GM21529 (cell line): ENCODE measurements around the gene PRR29.
"Not testable (repeated sequence)": the region's sequence is repeated elsewhere in the genome, so short reads cannot be mapped to it uniquely, and the experiment has no call there.

Source experiments
- ATAC-seq: cut with Tn5 transposase; IDR thresholded peaks from one replicate; pipeline ENCODE4 v1.9.1; 2021; ENCODE audit not compliant: unreplicated experiment

The PRR29 gene

DNA sequence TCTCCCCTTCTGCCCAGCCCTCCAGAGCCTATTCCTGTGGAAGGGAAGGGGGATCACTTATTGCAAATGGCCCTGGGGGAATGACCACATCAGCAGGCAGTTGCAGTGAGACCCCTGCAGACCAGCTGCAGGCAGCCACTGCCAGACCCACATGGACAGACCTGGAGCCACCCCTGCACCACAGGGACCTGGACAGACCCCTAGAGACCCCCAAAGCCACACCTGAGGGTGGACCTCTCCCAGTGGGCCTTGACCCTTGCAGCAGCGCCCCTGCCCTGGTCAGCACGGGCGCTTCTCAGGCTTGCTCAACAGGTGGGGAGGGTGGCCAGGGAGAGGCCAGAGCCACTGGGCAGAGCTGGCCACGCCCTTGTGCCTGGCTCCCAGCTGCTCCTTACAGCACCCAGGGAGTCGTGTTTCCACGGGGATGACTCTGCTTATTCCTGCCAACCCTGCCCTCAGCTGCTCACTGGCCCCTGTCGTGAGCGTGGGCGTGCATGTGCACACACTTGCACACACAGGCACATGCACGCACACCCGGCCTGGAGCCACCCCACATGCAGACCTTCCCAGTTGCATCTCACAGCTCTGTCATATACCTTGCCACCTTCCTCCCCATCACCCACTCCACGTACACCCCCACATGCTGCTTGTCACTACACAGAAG, 24.1 kb upstream of the PRR29 start:
- ATAC-seq: no peak

- ATAC-seq: no peak
These were observed 23.5 kb upstream of the PRR29 start for GRCh38 chr17:63974594-63975192.

DNA sequence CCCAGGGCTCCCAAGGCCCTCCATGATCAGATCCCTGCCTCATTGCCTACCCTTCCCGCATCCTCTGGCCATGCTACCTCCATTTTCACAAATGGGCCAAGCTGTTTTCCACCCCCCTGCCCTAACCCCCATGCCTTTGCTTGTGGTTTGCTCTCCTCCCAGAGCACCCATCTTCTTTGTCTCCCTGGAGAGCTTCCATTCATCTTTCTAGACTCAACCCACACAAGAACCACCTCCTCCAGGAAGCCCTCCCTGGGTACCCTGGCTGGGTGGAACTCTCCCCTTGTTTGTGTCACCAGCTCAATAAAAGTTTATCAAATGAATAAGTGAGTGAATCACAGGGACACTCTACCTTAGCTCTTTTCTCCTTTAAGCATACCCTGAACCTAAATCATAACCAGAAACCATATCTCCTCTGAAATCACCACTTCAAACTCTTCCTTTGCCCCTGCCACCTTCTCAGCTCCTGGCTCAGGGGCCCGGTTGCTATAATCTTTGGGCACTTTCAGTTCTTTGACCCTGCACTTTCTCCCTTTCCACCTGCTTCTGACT, 22.5 kb upstream of the PRR29 start:
- no peak for ATAC-seq

DNA sequence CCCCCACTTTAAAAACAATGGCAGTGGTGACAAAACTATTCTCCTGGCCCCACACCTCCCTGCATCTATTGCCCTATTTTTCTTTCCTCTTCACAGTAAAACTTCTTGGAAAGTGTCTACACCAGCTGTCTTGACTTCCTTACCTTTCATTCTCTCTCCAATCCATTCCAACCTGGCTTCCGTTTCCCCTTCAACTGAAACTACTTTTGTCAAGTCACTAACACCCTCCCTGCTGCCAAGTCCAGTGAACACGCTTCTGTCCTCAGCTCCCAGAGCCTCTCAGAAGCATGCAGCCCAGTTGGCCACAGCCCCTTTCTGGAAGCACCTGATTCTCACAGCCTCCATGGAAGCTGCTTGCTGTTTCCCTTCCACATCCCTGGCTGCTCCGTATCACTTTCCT, 21.4 kb upstream of the PRR29 start:
- no peak for ATAC-seq

GRCh38 chr17:63978272-63979200, 19.6 kb upstream of the PRR29 start:
- ATAC-seq: no peak

- ATAC-seq: not testable (repeated sequence)
These were observed 15.5 kb upstream of the PRR29 start for GRCh38 chr17:63982641-63983040.

GRCh38 chr17:63983320-63983719, 14.8 kb upstream of the PRR29 start:
- ATAC-seq: no peak

DNA sequence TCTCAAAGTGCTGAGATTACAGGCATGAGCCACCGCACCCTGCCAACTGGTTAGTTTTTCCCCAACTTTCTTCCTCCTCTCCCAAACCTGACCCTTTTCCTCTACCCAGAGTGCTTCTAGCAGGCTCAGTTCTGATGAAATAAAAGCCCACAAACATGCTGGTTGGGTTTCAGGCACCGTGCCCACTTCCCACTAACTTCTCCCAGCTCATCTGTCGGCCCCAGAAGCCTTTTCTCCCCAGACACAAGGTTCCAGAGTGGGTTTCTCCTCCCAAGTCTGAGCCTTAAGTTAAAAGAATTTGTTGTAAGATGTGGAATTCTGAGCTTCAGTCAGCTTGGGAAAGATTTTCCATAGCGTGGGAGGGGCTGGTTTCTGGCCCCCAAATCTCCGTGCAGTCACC, 13.9 kb upstream of the PRR29 start:
- no peak for ATAC-seq

DNA sequence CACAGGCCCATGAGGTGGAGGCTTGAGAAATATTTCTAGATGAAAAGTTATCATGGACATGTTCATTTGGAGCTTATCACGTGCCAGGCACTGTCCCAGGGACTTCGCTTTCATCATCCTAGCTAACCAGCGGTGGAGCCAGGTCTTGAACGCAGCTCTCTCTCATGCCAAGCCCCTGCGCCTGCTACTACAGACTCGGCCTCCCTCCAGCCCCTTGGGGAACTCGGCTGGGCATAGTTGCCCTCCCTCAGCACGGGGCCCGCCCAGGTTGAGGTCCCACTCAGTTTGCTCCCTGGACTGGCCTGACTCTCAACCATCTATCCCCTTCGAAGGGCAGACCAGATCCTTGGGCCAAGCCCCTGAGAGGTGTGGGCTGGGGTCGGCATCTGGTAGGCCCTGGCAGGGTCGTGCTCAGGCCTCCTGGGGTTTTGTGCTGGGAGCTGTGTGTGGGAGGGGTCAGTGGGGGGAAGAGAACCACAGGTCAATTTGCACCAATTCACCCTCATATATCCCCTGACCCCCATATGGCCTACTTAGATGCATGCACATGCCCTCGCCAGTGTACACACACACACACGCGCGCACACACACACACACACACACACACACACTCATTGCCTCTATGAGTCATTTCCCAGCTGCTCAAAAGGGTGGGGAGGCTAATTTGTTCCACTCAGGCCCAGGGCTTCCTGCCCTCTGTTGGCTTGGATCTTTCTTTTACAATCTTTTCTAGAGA, 13.3 kb upstream of the PRR29 start:
- no peak for ATAC-seq

DNA sequence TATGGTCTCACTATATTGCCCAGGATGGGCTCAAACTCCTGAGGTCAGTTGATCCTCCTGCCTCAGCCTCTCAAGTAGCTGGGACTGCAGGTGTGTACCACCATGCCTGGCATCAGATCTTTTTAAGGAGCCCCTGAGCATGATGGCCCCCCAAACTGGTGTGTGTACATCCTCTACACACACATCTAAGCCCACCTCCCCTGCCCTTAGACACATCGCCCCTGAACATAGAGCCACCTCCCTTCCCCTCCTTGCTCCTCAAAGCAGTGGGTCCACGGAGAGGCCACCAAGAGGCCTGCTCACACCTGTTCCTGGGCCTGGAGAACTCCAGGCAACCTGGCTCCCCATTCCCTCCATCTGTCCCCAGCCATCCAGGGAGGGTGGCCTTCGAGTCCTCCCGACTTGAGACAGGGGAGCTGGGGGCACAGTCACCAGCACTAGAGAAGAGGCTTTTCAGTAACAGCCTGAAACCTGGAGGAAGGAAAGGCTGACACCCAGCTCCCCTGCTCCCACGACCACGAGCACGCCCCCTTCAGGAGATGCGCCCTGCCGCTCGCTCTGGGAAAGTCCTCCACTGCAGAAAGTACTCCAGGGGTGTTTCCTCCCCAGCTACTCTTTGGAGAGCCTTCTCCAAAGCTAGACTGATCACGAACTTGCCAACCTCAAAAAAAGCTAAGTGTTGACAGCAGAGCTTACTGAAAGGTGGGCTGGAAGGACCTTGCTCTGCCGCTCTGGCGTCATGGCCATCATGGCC, 12.6 kb upstream of the PRR29 start:
- ATAC-seq: no peak

- no peak for ATAC-seq
These were observed 11.3 kb upstream of the PRR29 start for GRCh38 chr17:63986821-63987220.

DNA sequence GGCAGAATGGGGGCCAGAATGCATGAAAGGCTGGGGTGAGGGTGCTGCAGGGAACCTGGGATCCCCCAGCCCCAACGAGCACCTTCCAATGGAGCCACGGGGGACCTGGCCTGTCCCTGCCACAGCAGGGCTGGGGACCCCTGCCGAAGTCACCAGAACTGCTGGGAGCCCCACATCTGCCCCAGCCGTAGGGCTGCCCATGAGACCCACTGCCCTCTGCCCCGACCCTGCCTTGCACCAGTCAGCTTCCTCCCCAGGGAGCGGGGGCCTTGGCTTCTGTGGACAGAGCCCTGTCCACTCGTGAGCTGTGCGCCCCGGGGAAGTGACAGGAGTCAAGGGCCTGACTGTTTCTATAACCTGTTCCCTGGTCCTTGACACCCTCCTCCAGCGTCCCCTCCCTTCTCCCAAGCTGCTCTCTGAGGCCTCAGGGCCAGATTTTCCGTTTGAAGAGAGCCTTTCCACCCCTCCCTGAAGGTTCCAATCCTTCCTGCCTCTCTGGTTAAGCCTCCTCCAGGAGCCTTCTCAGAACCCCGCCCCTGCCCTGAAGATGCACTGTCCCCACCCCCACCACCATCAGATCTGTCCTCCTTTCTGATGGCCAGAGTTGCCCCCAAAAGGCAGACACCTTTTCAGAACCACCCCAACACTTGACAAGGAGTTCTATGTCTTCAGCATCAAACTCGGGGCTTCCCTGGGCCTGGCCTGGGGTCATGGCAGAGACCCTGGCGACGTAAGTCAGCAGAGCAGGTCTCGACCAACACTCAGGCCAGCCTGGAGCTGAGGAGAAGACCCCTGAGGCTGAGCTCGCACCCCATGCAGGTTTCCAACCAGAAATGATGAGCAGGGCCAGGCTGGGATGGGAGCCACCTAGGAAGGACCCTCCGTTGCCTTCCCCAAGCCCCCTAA, 10.7 kb upstream of the PRR29 start:
- ATAC-seq: no peak

DNA sequence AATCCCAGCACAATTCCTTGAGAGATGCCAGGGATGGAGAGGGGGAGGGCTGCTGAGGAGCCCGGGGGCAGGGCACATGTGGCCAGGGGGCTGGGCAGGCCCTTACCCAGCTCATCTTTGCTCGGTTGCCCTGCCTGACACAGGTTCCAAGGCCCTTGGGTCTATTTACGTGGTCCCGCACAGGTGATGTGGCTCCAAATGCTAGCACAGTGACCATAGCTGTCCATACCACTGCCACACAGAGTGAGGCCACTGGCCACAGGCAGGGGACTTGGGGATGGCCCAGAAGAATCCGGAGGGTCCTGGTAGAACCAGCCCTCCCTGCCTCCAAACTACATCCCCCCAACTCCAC, 10.0 kb upstream of the PRR29 start:
- no peak for ATAC-seq

GRCh38 chr17:63988741-63989621, 9.2 kb upstream of the PRR29 start:
- ATAC-seq: no peak

DNA sequence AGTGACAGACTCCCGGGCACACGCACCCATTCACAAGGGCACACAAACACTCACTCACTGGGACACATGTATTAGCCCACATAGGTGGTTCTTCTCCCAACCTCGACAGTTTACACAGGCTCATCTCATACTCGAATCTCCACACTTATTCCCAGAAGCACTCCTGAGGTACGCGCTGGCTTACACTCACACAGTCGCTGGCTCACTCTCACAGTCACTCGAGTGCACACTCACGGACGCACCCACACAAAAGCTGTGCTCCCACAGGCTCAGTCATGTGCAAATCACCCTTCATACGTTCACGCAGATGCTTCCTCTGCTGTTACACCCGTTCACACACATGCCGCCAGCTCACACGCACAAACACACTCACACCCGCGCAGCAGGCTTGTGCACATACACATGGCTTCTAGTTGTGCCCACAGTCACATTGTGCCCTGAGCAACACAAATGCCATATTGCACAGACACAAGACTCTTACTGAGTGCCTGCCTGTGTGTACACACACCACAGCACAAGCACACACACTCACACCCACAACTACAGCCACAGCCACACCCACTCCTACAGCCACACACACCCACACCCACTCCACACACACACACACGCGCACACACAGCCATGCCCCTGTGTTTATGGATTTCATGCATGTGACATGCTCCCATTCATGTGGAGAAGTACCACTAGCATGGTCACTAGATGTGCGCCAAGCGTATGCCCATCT, 8.4 kb upstream of the PRR29 start:
- no peak for ATAC-seq

DNA sequence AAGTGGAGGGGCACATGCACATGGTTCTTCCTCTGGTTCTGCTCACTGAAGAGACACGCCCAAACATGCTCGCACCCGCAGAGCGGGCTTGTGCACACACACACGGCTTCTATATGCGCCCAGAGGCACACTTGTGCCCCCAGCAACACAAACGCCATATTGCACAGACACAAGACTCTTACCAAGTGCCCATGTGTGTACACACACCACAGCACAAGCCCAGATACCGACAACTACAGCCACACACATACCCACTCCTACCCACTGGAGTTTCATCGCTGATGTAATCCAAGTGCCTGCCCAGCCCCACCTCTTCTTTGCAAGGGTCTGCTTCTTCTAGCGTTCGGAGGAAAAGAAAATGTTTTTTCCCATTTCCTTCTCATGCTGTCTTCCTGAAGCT, 6.5 kb upstream of the PRR29 start:
- ATAC-seq: no peak

DNA sequence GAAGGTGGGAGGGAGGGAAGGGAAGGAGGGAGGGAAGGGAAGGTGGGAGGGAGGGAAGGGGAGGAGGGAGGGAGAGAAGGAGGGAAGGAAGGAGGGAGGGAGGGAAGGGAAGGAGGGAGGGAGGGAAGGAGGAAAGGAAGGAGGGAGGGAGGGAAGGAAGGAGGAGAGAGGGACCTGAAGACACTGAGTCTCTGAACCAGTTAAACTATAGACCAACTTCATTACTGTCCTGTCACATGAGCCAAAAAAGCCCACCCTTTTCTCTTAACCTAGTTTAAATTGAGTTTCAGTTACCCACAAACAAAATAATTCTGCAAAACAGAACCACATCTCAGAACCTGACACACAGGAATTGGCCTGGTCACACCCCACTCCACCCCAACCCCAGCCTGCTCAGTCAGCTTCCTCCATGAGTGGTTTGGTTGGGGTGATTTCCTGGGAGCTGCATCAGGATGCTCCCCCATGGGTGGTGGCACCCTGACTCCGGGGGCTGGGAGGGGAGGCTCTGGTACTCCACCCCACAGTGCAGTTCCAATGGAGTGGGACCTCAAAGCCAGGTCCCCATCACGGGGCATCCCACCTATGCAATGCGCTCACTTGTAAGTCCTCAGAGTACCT, 4.7 kb upstream of the PRR29 start:
- ATAC-seq: no peak
